Spinal cord (tissue), 10 donors: Measurements from ENCODE around the gene C1QL4. TPM values are rescaled to one million over a fixed set of nuclear protein-coding genes. Genes with fewer than 3 reads are reported as not detected.

Source experiments
- DNase-seq, 6 donors: peaks; one replicate each; pipeline versions ENCODE4 v3.0.0 to v3.0.0-alpha.2; 2013 to 2015; ENCODE audit warnings: low spot score in 6 of 6, low read depth in 4 of 6
- H3K27ac ChIP-seq: one replicate; pipeline ENCODE4 v1.5.1; 2013; ENCODE audit warnings: low read depth, low read length, control low read depth
- H3K27me3 ChIP-seq: one replicate; pipeline ENCODE4 v1.6.1; 2013; ENCODE audit warnings: low read length; ENCODE audit not compliant: control insufficient read depth, insufficient read depth
- H3K36me3 ChIP-seq: one replicate; pipeline ENCODE4 v1.6.1; 2013; ENCODE audit warnings: low read length; ENCODE audit not compliant: control insufficient read depth, insufficient read depth
- H3K4me1 ChIP-seq: one replicate; pipeline ENCODE4 v1.6.1; 2013; ENCODE audit warnings: low read length; ENCODE audit not compliant: control insufficient read depth, insufficient read depth
- H3K4me3 ChIP-seq: one replicate; pipeline ENCODE4 v1.5.1; 2013; ENCODE audit warnings: low read depth, low read length, control low read depth
- H3K9me3 ChIP-seq: one replicate; pipeline ENCODE4 v1.6.1; 2013; ENCODE audit warnings: low read length; ENCODE audit not compliant: control insufficient read depth, insufficient read depth
- WGBS: methylation state at CpG from one replicate; pipeline ENCODE4 v1.1.5; 2013; ENCODE audit warnings: missing lambda C conversion rate; ENCODE audit not compliant: insufficient coverage; 5-methylcytosine and 5-hydroxymethylcytosine counted together
- polyA plus RNA-seq, 2 donors: library from polyadenylated mRNA; unstranded; fragments of 120-200 nt; gene quantifications; one replicate each; pipeline ENCODE4 v1.2.1, GENCODE V29; 2013; ENCODE audit not compliant: insufficient read length in 2 of 2
- total RNA-seq, 2 donors: library from RNA; depleted of rRNA in 1 of 2; stranded (reverse); fragments of 120-200 nt in 1 of 2; fragments of >200 nt in 1 of 2; gene quantifications; one replicate each; pipeline versions ENCODE4 v1.2.3 to v1.2.4, GENCODE V29; 2013 to 2014
- donor health status: healthy.

Gene C1QL4
- total and polyA plus RNA-seq, 4 donors = 3.8 to 34.6 (median 14.9) TPM

- peaks cover 46% of the 10 kb centered on the region for H3K4me1 ChIP-seq
These were observed 40.8 kb downstream of the C1QL4 start for GRCh38 chr12:49296034-49296835.

GRCh38 chr12:49295082-49295936, 41.7 kb downstream of the C1QL4 start, which contains the start of gene PRPH:
TSS of gene PRPH (plus strand) at chr12:49295147. CDS start at chr12:49295201, 54 bp downstream.
- H3K27ac ChIP-seq = no peak within 1 kb of the TSS
- peaks cover 67% of the 10 kb centered on the region for H3K27me3 ChIP-seq
- H3K4me1 ChIP-seq = peaks cover 46% of the 10 kb centered on the region
- 3% methylated on average over 72 of the region's 82 CpGs for WGBS
- H3K4me3 ChIP-seq = no peak within 1 kb of the TSS
- H3K9me3 ChIP-seq = no peaks in the 10 kb centered on the region
- no peaks in the 10 kb centered on the region for H3K36me3 ChIP-seq
- DNase-seq = peak in 2 of 6 donors; percentile 38 to 39

More at GRCh38 chr12:49296034-49296835, 40.8 kb downstream of the C1QL4 start:
- H3K9me3 ChIP-seq = no peaks in the 10 kb centered on the region
- H3K27ac ChIP-seq = no peak overlapping the region
- 14% methylated on average over 52 of the region's 54 CpGs for WGBS
- H3K27me3 ChIP-seq = peaks cover 67% of the 10 kb centered on the region
- H3K4me3 ChIP-seq = no peak overlapping the region
- no peaks in the 10 kb centered on the region for H3K36me3 ChIP-seq
- DNase-seq = peak in 1 of 6 donors; percentile 21

- Histone ChIP-seq H3K9me3 (no peaks in the 10 kb centered on the region), H3K36me3 (no peaks in the 10 kb centered on the region), H3K4me1 (peaks cover 46% of the 10 kb centered on the region), H3K27me3 (peaks cover 67% of the 10 kb centered on the region), H3K4me3 (no peak overlapping the region), H3K27ac (no peak overlapping the region)
- 0% methylated on average over 1 of the region's 5 CpGs for WGBS
- DNase-seq = no peak
These were observed 42.2 kb downstream of the C1QL4 start for GRCh38 chr12:49294804-49295081.

- Histone ChIP-seq H3K4me3 (no peak overlapping the region), H3K27ac (no peak overlapping the region), H3K9me3 (no peaks in the 10 kb centered on the region), H3K27me3 (peaks cover 67% of the 10 kb centered on the region), H3K4me1 (peaks cover 46% of the 10 kb centered on the region), H3K36me3 (no peaks in the 10 kb centered on the region)
- peak in 1 of 6 donors; percentile 11 for DNase-seq
- WGBS = 25% methylated on average over 2 of the region's 8 CpGs
These were observed 42.7 kb downstream of the C1QL4 start for GRCh38 chr12:49294086-49294803.

GRCh38 chr12:49293056-49293956, 43.7 kb downstream of the C1QL4 start:
- no peak overlapping the region for H3K4me3 ChIP-seq
- DNase-seq = peak in 3 of 6 donors; percentile 7 to 73 (median 57)
- H3K4me1 ChIP-seq = peaks cover 46% of the 10 kb centered on the region
- no peaks in the 10 kb centered on the region for H3K36me3 ChIP-seq
- WGBS = 19% methylated on average over 11 of the region's 18 CpGs
- H3K27ac ChIP-seq = no peak overlapping the region
- H3K27me3 ChIP-seq = peaks cover 66% of the 10 kb centered on the region
- H3K9me3 ChIP-seq = no peaks in the 10 kb centered on the region

- H3K36me3 ChIP-seq = no peaks in the 10 kb centered on the region
- H3K9me3 ChIP-seq = no peaks in the 10 kb centered on the region
- H3K4me1 ChIP-seq = peaks cover 46% of the 10 kb centered on the region
- 37% methylated on average over 7 of the region's 7 CpGs for WGBS
- no peak for DNase-seq
- H3K27me3 ChIP-seq = peaks cover 64% of the 10 kb centered on the region
- no peak overlapping the region for H3K27ac ChIP-seq
- H3K4me3 ChIP-seq = no peak overlapping the region
These were observed 44.3 kb downstream of the C1QL4 start for GRCh38 chr12:49292729-49293055.

GRCh38 chr12:49288922-49289555, 47.9 kb downstream of the C1QL4 start:
- DNase-seq = no peak
- WGBS = 88% methylated on average over 8 of the region's 9 CpGs
- H3K9me3 ChIP-seq = no peaks in the 10 kb centered on the region
- H3K4me3 ChIP-seq = no peak overlapping the region
- no peaks in the 10 kb centered on the region for H3K36me3 ChIP-seq
- no peak overlapping the region for H3K27ac ChIP-seq
- H3K27me3 ChIP-seq = peaks cover 27% of the 10 kb centered on the region
- peaks cover 15% of the 10 kb centered on the region for H3K4me1 ChIP-seq

- 29% methylated on average over 6 of the region's 11 CpGs for WGBS
- Histone ChIP-seq H3K27ac (no peak overlapping the region), H3K36me3 (no peaks in the 10 kb centered on the region), H3K9me3 (no peaks in the 10 kb centered on the region), H3K4me1 (peaks cover 9% of the 10 kb centered on the region), H3K27me3 (peaks cover 21% of the 10 kb centered on the region), H3K4me3 (no peak overlapping the region)
- DNase-seq = peak in 4 of 6 donors; percentile 35 to 88 (median 60)
These were observed 48.6 kb downstream of the C1QL4 start for GRCh38 chr12:49288412-49288853.
